ENCODE results near the gene KANSL1.

The KANSL1 gene

GRCh38 chr17:46124695-46125592 lies 68.3 kb downstream of the KANSL1 start:
- H2AFZ ChIP-seq (ENCODE audit: low read depth, low read length), result no peak overlapping the region
- WGBS, result 99% methylated on average over 6 of the region's 7 CpGs
- no peaks in the 10 kb centered on the region for H3K27me3 ChIP-seq (ENCODE audit: control insufficient read depth in 1 of 2, insufficient read depth in 1 of 2, low read length in 2 of 2)
- H3K14ac ChIP-seq (ENCODE audit: low read length in 2 of 2), result no peak overlapping the region
- no peak overlapping the region for H3K9ac ChIP-seq (ENCODE audit: low read length)
- H3K9me3 ChIP-seq (ENCODE audit: control insufficient read depth, low read length), result no peaks in the 10 kb centered on the region
- peaks cover 0 to 18% of the 10 kb centered on the region in 2 experiments for H3K36me3 ChIP-seq (ENCODE audit: control insufficient read depth in 1 of 2, insufficient read depth in 2 of 2, low read depth in 1 of 2, low read length in 2 of 2)
- H3K79me1 ChIP-seq (replicated peaks; ENCODE audit: low read length, poor library complexity, severe bottlenecking), result peaks cover 5% of the 10 kb centered on the region
- no peak overlapping the region for H3K18ac ChIP-seq (ENCODE audit: low read depth in 1 of 2, low read length in 2 of 2)
- H3K4me2 ChIP-seq (ENCODE audit: low read length, poor library complexity, severe bottlenecking), result no peak overlapping the region
- no peak overlapping the region for H2BK120ac ChIP-seq (ENCODE audit: low read depth, low read length)
- H3K4me1 ChIP-seq (ENCODE audit: control insufficient read depth, insufficient read depth, low read depth, low read length), result peaks cover 3% of the 10 kb centered on the region
- H2BK12ac ChIP-seq (ENCODE audit: low read length in 2 of 2), result no peak overlapping the region
- H3K23ac ChIP-seq (ENCODE audit: low read length in 2 of 2), result no peak overlapping the region
- no peak overlapping the region for H2AK5ac ChIP-seq (ENCODE audit: low read length, severe bottlenecking)
- no peak overlapping the region for H4K91ac ChIP-seq (ENCODE audit: low read length)
- H2BK15ac ChIP-seq (ENCODE audit: low read depth, poor library complexity, severe bottlenecking), result no peak overlapping the region
- no peak for DNase-seq
- no peak overlapping the region for H3K27ac ChIP-seq (ENCODE audit: low read length, poor library complexity, severe bottlenecking)
- H3K4ac ChIP-seq (ENCODE audit: low read depth in 1 of 2, low read length in 2 of 2), result no peak overlapping the region
- H4K8ac ChIP-seq (ENCODE audit: low read length), result no peak overlapping the region
- no peak overlapping the region for H3K4me3 ChIP-seq (ENCODE audit: insufficient read depth in 1 of 2, low read depth in 1 of 2, low read length in 2 of 2)
- no peak overlapping the region for H2BK5ac ChIP-seq (ENCODE audit: low read depth, low read length, poor library complexity, severe bottlenecking)

GRCh38 chr17:46123607-46124006 lies 69.6 kb downstream of the KANSL1 start:
- no peak overlapping the region for H2BK15ac ChIP-seq (ENCODE audit: low read depth, poor library complexity, severe bottlenecking)
- H3K14ac ChIP-seq (ENCODE audit: low read length in 2 of 2), result no peak overlapping the region
- H3K23ac ChIP-seq (ENCODE audit: low read length in 2 of 2), result no peak overlapping the region
- H2AK5ac ChIP-seq (ENCODE audit: low read length, severe bottlenecking), result no peak overlapping the region
- H3K9ac ChIP-seq (ENCODE audit: low read length), result no peak overlapping the region
- no peak overlapping the region for H3K4me3 ChIP-seq (ENCODE audit: insufficient read depth in 1 of 2, low read depth in 1 of 2, low read length in 2 of 2)
- H2BK5ac ChIP-seq (ENCODE audit: low read depth, low read length, poor library complexity, severe bottlenecking), result no peak overlapping the region
- H3K4me2 ChIP-seq (ENCODE audit: low read length, poor library complexity, severe bottlenecking), result no peak overlapping the region
- H3K4ac ChIP-seq (ENCODE audit: low read depth in 1 of 2, low read length in 2 of 2), result no peak overlapping the region
- H3K27me3 ChIP-seq (ENCODE audit: control insufficient read depth in 1 of 2, insufficient read depth in 1 of 2, low read length in 2 of 2), result no peaks in the 10 kb centered on the region
- H2BK12ac ChIP-seq (ENCODE audit: low read length in 2 of 2), result no peak overlapping the region
- H4K8ac ChIP-seq (ENCODE audit: low read length), result no peak overlapping the region
- peaks cover 5% of the 10 kb centered on the region for H3K79me1 ChIP-seq (replicated peaks; ENCODE audit: low read length, poor library complexity, severe bottlenecking)
- H3K4me1 ChIP-seq (ENCODE audit: control insufficient read depth, insufficient read depth, low read depth, low read length), result no peaks in the 10 kb centered on the region
- H3K27ac ChIP-seq (ENCODE audit: low read length, poor library complexity, severe bottlenecking), result no peak overlapping the region
- 97% methylated on average over 3 of the region's 3 CpGs for WGBS
- no peak overlapping the region for H4K91ac ChIP-seq (ENCODE audit: low read length)
- H3K18ac ChIP-seq (ENCODE audit: low read depth in 1 of 2, low read length in 2 of 2), result no peak overlapping the region
- H3K9me3 ChIP-seq (ENCODE audit: control insufficient read depth, low read length), result no peaks in the 10 kb centered on the region
- no peak for DNase-seq
- H2BK120ac ChIP-seq (ENCODE audit: low read depth, low read length), result no peak overlapping the region
- H3K36me3 ChIP-seq (ENCODE audit: control insufficient read depth in 1 of 2, insufficient read depth in 2 of 2, low read depth in 1 of 2, low read length in 2 of 2), result peaks cover 0 to 14% of the 10 kb centered on the region in 2 experiments
- H2AFZ ChIP-seq (ENCODE audit: low read depth, low read length), result no peak overlapping the region

- Histone ChIP-seq H4K8ac (ENCODE audit: low read length) (no peak overlapping the region), H3K36me3 (ENCODE audit: control insufficient read depth in 1 of 2, insufficient read depth in 2 of 2, low read depth in 1 of 2, low read length in 2 of 2) (peaks cover 0 to 6% of the 10 kb centered on the region in 2 experiments), H3K27ac (ENCODE audit: low read length, poor library complexity, severe bottlenecking) (no peak overlapping the region), H2AK5ac (ENCODE audit: low read length, severe bottlenecking) (no peak overlapping the region), H3K9ac (ENCODE audit: low read length) (no peak overlapping the region), H3K4me2 (ENCODE audit: low read length, poor library complexity, severe bottlenecking) (no peak overlapping the region), H2AFZ (ENCODE audit: low read depth, low read length) (no peak overlapping the region), H2BK12ac (ENCODE audit: low read length in 2 of 2) (no peak overlapping the region), H3K27me3 (ENCODE audit: control insufficient read depth in 1 of 2, insufficient read depth in 1 of 2, low read length in 2 of 2) (no peaks in the 10 kb centered on the region), H2BK15ac (ENCODE audit: low read depth, poor library complexity, severe bottlenecking) (no peak overlapping the region), H3K4me1 (ENCODE audit: control insufficient read depth, insufficient read depth, low read depth, low read length) (no peaks in the 10 kb centered on the region), H3K23ac (ENCODE audit: low read length in 2 of 2) (no peak overlapping the region), H4K91ac (ENCODE audit: low read length) (no peak overlapping the region), H2BK5ac (ENCODE audit: low read depth, low read length, poor library complexity, severe bottlenecking) (no peak overlapping the region), H3K18ac (ENCODE audit: low read depth in 1 of 2, low read length in 2 of 2) (no peak overlapping the region), H3K14ac (ENCODE audit: low read length in 2 of 2) (no peak overlapping the region), H3K79me1 (replicated peaks; ENCODE audit: low read length, poor library complexity, severe bottlenecking) (peaks cover 6% of the 10 kb centered on the region), H3K4me3 (ENCODE audit: insufficient read depth in 1 of 2, low read depth in 1 of 2, low read length in 2 of 2) (no peak overlapping the region), H3K9me3 (ENCODE audit: control insufficient read depth, low read length) (no peaks in the 10 kb centered on the region), H3K4ac (ENCODE audit: low read depth in 1 of 2, low read length in 2 of 2) (no peak overlapping the region), H2BK120ac (ENCODE audit: low read depth, low read length) (no peak overlapping the region)
- 94% methylated on average over 6 of the region's 6 CpGs for WGBS
- no peak for DNase-seq
Observed at GRCh38 chr17:46122486-46122871, 70.8 kb downstream of the KANSL1 start.

- H3K18ac ChIP-seq (ENCODE audit: low read depth in 1 of 2, low read length in 2 of 2), result no peak overlapping the region
- H2BK5ac ChIP-seq (ENCODE audit: low read depth, low read length, poor library complexity, severe bottlenecking), result no peak overlapping the region
- H3K36me3 ChIP-seq (ENCODE audit: control insufficient read depth in 1 of 2, insufficient read depth in 2 of 2, low read depth in 1 of 2, low read length in 2 of 2), result peaks cover 0 to 6% of the 10 kb centered on the region in 2 experiments
- no peaks in the 10 kb centered on the region for H3K4me1 ChIP-seq (ENCODE audit: control insufficient read depth, insufficient read depth, low read depth, low read length)
- H3K4me2 ChIP-seq (ENCODE audit: low read length, poor library complexity, severe bottlenecking), result no peak overlapping the region
- no peak overlapping the region for H3K14ac ChIP-seq (ENCODE audit: low read length in 2 of 2)
- H3K23ac ChIP-seq (ENCODE audit: low read length in 2 of 2), result no peak overlapping the region
- WGBS, result 100% methylated on average over 5 of the region's 5 CpGs
- H3K27ac ChIP-seq (ENCODE audit: low read length, poor library complexity, severe bottlenecking), result no peak overlapping the region
- no peak overlapping the region for H3K9ac ChIP-seq (ENCODE audit: low read length)
- no peaks in the 10 kb centered on the region for H3K9me3 ChIP-seq (ENCODE audit: control insufficient read depth, low read length)
- no peak overlapping the region for H3K4me3 ChIP-seq (ENCODE audit: insufficient read depth in 1 of 2, low read depth in 1 of 2, low read length in 2 of 2)
- no peak overlapping the region for H2AK5ac ChIP-seq (ENCODE audit: low read length, severe bottlenecking)
- H3K4ac ChIP-seq (ENCODE audit: low read depth in 1 of 2, low read length in 2 of 2), result no peak overlapping the region
- peaks cover 6% of the 10 kb centered on the region for H3K79me1 ChIP-seq (replicated peaks; ENCODE audit: low read length, poor library complexity, severe bottlenecking)
- H2BK15ac ChIP-seq (ENCODE audit: low read depth, poor library complexity, severe bottlenecking), result no peak overlapping the region
- no peak overlapping the region for H2BK12ac ChIP-seq (ENCODE audit: low read length in 2 of 2)
- no peaks in the 10 kb centered on the region for H3K27me3 ChIP-seq (ENCODE audit: control insufficient read depth in 1 of 2, insufficient read depth in 1 of 2, low read length in 2 of 2)
- no peak for DNase-seq
- H2BK120ac ChIP-seq (ENCODE audit: low read depth, low read length), result no peak overlapping the region
- H4K8ac ChIP-seq (ENCODE audit: low read length), result no peak overlapping the region
- no peak overlapping the region for H4K91ac ChIP-seq (ENCODE audit: low read length)
- no peak overlapping the region for H2AFZ ChIP-seq (ENCODE audit: low read depth, low read length)
Observed at GRCh38 chr17:46121841-46122485, 71.3 kb downstream of the KANSL1 start.

All from mesenchymal stem cell (in vitro differentiated cells and primary cell).